Fibroblast of the aortic adventitia (primary cell): ENCODE results near the gene FARP1. TPM values are rescaled to one million over a fixed set of nuclear protein-coding genes. Genes with fewer than 3 reads are reported as not detected.

ENCODE experiments used
- DNase-seq: peaks from one replicate; pipeline ENCODE4 v3.0.0-alpha.2; 2010; ENCODE audit warnings: low read depth
- H3K4me3 ChIP-seq: 2 replicates; pipeline ENCODE4 v1.5.1; 2011; ENCODE audit warnings: low read depth, mild to moderate bottlenecking, control low read depth, low read length, moderate library complexity
- CTCF ChIP-seq: IDR thresholded peaks from 2 replicates; pipeline ENCODE4 v1.5.1; 2011; ENCODE audit warnings: mild to moderate bottlenecking, low read length, control low read depth, inconsistent platforms; ENCODE audit not compliant: insufficient read depth
- total RNA-seq: library from RNA; depleted of rRNA; stranded (reverse); fragments of >200 nt; gene quantifications from 2 replicates; pipeline ENCODE4 v1.2.3, GENCODE V29; 2012; ENCODE audit warnings: low replicate concordance

The FARP1 gene
- total RNA-seq, 1 donor = 16.2 TPM

- H3K4me3 ChIP-seq = no peak overlapping the region
- TF ChIP-seq CTCF = no peak
- DNase-seq = peak; percentile 30
Measured at GRCh38 chr13:98384739-98385138, 241.8 kb downstream of the FARP1 start.

- no peak overlapping the region for H3K4me3 ChIP-seq
- no peak for DNase-seq
- no peak for TF ChIP-seq CTCF
Measured at GRCh38 chr13:98385606-98386005, 242.7 kb downstream of the FARP1 start.

- DNase-seq = no peak
- TF ChIP-seq CTCF = no peak
Measured at GRCh38 chr13:98386637-98387036, 243.7 kb downstream of the FARP1 start.

GRCh38 chr13:98389319-98389718 is 246.4 kb downstream of the FARP1 start:
- H3K4me3 ChIP-seq = no peak overlapping the region
- no peak for TF ChIP-seq CTCF
- peak; percentile 16 for DNase-seq

More at GRCh38 chr13:98386637-98387036, 243.7 kb downstream of the FARP1 start:
- H3K4me3 ChIP-seq = no peak overlapping the region

- DNase-seq = peak; percentile 28
- no peak for TF ChIP-seq CTCF
Measured at GRCh38 chr13:98390086-98390715, 247.3 kb downstream of the FARP1 start.

GRCh38 chr13:98393873-98394272 is 251.0 kb downstream of the FARP1 start:
- no peak for DNase-seq
- no peak overlapping the region for H3K4me3 ChIP-seq
- TF ChIP-seq CTCF = no peak

More at GRCh38 chr13:98390086-98390715, 247.3 kb downstream of the FARP1 start:
- no peak overlapping the region for H3K4me3 ChIP-seq

GRCh38 chr13:98394820-98395510 is 252.1 kb downstream of the FARP1 start:
- no peak for TF ChIP-seq CTCF
- H3K4me3 ChIP-seq = no peak overlapping the region
- DNase-seq = no peak
